ENCODE data around the gene UNC80.

GRCh38 chr2:210004881-210005280, 233.2 kb downstream of the UNC80 start:
- TF ChIP-seq EZH2 (IDR thresholded peaks at IDR 0.05; ENCODE audit: low read length) (no peak), CTCF (optimal IDR thresholded peaks at IDR 0.05 in 1 of 3, IDR thresholded peaks at IDR 0.05 in 1 of 3, conservative IDR thresholded peaks at IDR 0.05 in 1 of 3; ENCODE audit: extremely low read depth in 1 of 3, insufficient read depth in 2 of 3, low read length in 3 of 3) (no peak)

Data from keratinocyte (primary cell).